ENCODE results near the gene SLC19A1. TPM values are rescaled to one million over a fixed set of nuclear protein-coding genes. Genes with fewer than 3 reads are reported as not detected.
"Not testable (repeated sequence)": the region's sequence is repeated elsewhere in the genome, so short reads cannot be mapped to it uniquely, and the experiment has no call there.

The SLC19A1 gene
- total RNA-seq, 1 donor from 2014 or later: 21.7 TPM

GRCh38 chr21:45534636-45535331 is 7.5 kb downstream of the SLC19A1 start:
- Histone ChIP-seq H3K36me3 (ENCODE audit: control insufficient read depth, insufficient read depth, low read length) (no peaks in the 10 kb centered on the region), H3K4me3 (ENCODE audit: low read depth, low read length) (no peak overlapping the region), H3K27me3 (ENCODE audit: control insufficient read depth, insufficient read depth, low read length) (no peaks in the 10 kb centered on the region)
- no peak for DNase-seq (ENCODE audit: low read depth)
- TF ChIP-seq CTCF (IDR thresholded peaks at IDR 0.05; ENCODE audit: insufficient read depth, low read length, poor library complexity, severe bottlenecking): no peak

- no peaks in the 10 kb centered on the region for H3K27me3 ChIP-seq (ENCODE audit: control insufficient read depth, insufficient read depth, low read length)
- TF ChIP-seq CTCF (IDR thresholded peaks at IDR 0.05; ENCODE audit: insufficient read depth, low read length, poor library complexity, severe bottlenecking): no peak
- H3K4me3 ChIP-seq (ENCODE audit: low read depth, low read length): no peak overlapping the region
- DNase-seq (ENCODE audit: low read depth): no peak
- H3K36me3 ChIP-seq (ENCODE audit: control insufficient read depth, insufficient read depth, low read length): peaks cover 3% of the 10 kb centered on the region
Observed at GRCh38 chr21:45533846-45534635, 8.2 kb downstream of the SLC19A1 start.

- no peak for DNase-seq (ENCODE audit: low read depth)
- H3K4me3 ChIP-seq (ENCODE audit: low read depth, low read length): no peak overlapping the region
- H3K36me3 ChIP-seq (ENCODE audit: control insufficient read depth, insufficient read depth, low read length): peaks cover 3% of the 10 kb centered on the region
- no peak for TF ChIP-seq CTCF (IDR thresholded peaks at IDR 0.05; ENCODE audit: insufficient read depth, low read length, poor library complexity, severe bottlenecking)
- no peaks in the 10 kb centered on the region for H3K27me3 ChIP-seq (ENCODE audit: control insufficient read depth, insufficient read depth, low read length)
Observed at GRCh38 chr21:45533361-45533845, 8.8 kb downstream of the SLC19A1 start.

GRCh38 chr21:45532826-45533360 is 9.3 kb downstream of the SLC19A1 start:
- no peak for DNase-seq (ENCODE audit: low read depth)
- H3K36me3 ChIP-seq (ENCODE audit: control insufficient read depth, insufficient read depth, low read length): peaks cover 3% of the 10 kb centered on the region
- no peak for TF ChIP-seq CTCF (IDR thresholded peaks at IDR 0.05; ENCODE audit: insufficient read depth, low read length, poor library complexity, severe bottlenecking)

GRCh38 chr21:45531393-45532215 is 10.6 kb downstream of the SLC19A1 start:
- no peak for DNase-seq (ENCODE audit: low read depth)
- H3K4me3 ChIP-seq (ENCODE audit: low read depth, low read length): no peak overlapping the region
- H3K36me3 ChIP-seq (ENCODE audit: control insufficient read depth, insufficient read depth, low read length): peaks cover 3% of the 10 kb centered on the region
- H3K27me3 ChIP-seq (ENCODE audit: control insufficient read depth, insufficient read depth, low read length): no peaks in the 10 kb centered on the region
- no peak for TF ChIP-seq CTCF (IDR thresholded peaks at IDR 0.05; ENCODE audit: insufficient read depth, low read length, poor library complexity, severe bottlenecking)

More at GRCh38 chr21:45532826-45533360, 9.3 kb downstream of the SLC19A1 start:
- H3K4me3 ChIP-seq (ENCODE audit: low read depth, low read length): no peak overlapping the region
- no peaks in the 10 kb centered on the region for H3K27me3 ChIP-seq (ENCODE audit: control insufficient read depth, insufficient read depth, low read length)

GRCh38 chr21:45531114-45531392 is 11.2 kb downstream of the SLC19A1 start:
- H3K36me3 ChIP-seq (ENCODE audit: control insufficient read depth, insufficient read depth, low read length); DNase-seq (ENCODE audit: low read depth); H3K27me3 ChIP-seq (ENCODE audit: control insufficient read depth, insufficient read depth, low read length); H3K4me3 ChIP-seq (ENCODE audit: low read depth, low read length): not testable (repeated sequence)

Measured in kidney epithelial cell (primary cell).